Measurements from ENCODE around the gene RCVRN. TPM values are rescaled to one million over a fixed set of nuclear protein-coding genes. Genes with fewer than 3 reads are reported as not detected.
A peak's percentile ranks its signal among the peaks of the same experiment; 100 is the strongest.

RCVRN gene
- total RNA-seq, 1 donor: not detected

- H2AFZ ChIP-seq (ENCODE audit: low read length): no peak overlapping the region
- no peak for DNase-seq (ENCODE audit: insufficient read length, low spot score, missing footprints)
- no peaks in the 10 kb centered on the region for H3K9me3 ChIP-seq (ENCODE audit: low read depth, low read length)
- H3K79me2 ChIP-seq (ENCODE audit: insufficient read depth, low read length): no peaks in the 10 kb centered on the region
- H3K4me1 ChIP-seq (ENCODE audit: insufficient read depth, low read length): no peaks in the 10 kb centered on the region
- no peaks in the 10 kb centered on the region for H4K20me1 ChIP-seq (ENCODE audit: insufficient read depth, low read length)
- H3K27me3 ChIP-seq (ENCODE audit: insufficient read depth, low read length): no peaks in the 10 kb centered on the region
- no peak for TF ChIP-seq CTCF (IDR thresholded peaks at IDR 0.05; ENCODE audit: extremely low read depth, low read depth, low read length)
- H3K27ac ChIP-seq (ENCODE audit: low read depth, low read length): no peak overlapping the region
- no peak overlapping the region for H3K4me3 ChIP-seq (ENCODE audit: insufficient read depth, low read length)
- H3K4me2 ChIP-seq (ENCODE audit: insufficient read depth, low read length): no peak overlapping the region
- no peaks in the 10 kb centered on the region for H3K36me3 ChIP-seq (ENCODE audit: insufficient read depth, low read length)
Observed at GRCh38 chr17:9931144-9931741, 26.2 kb upstream of the RCVRN start.

- Histone ChIP-seq H3K27me3 (ENCODE audit: insufficient read depth, low read length) (no peaks in the 10 kb centered on the region), H3K9me3 (ENCODE audit: low read depth, low read length) (no peaks in the 10 kb centered on the region), H3K79me2 (ENCODE audit: insufficient read depth, low read length) (no peaks in the 10 kb centered on the region), H2AFZ (ENCODE audit: low read length) (no peak overlapping the region), H3K4me1 (ENCODE audit: insufficient read depth, low read length) (no peaks in the 10 kb centered on the region), H4K20me1 (ENCODE audit: insufficient read depth, low read length) (no peaks in the 10 kb centered on the region), H3K27ac (ENCODE audit: low read depth, low read length) (no peak overlapping the region), H3K4me2 (ENCODE audit: insufficient read depth, low read length) (no peak overlapping the region), H3K4me3 (ENCODE audit: insufficient read depth, low read length) (no peak overlapping the region), H3K36me3 (ENCODE audit: insufficient read depth, low read length) (no peaks in the 10 kb centered on the region)
- no peak for TF ChIP-seq CTCF (IDR thresholded peaks at IDR 0.05; ENCODE audit: extremely low read depth, low read depth, low read length)
- DNase-seq (ENCODE audit: insufficient read length, low spot score, missing footprints): no peak
Observed at GRCh38 chr17:9929871-9930270, 24.8 kb upstream of the RCVRN start.

GRCh38 chr17:9928601-9929333, 23.7 kb upstream of the RCVRN start:
- Histone ChIP-seq H3K4me2 (ENCODE audit: insufficient read depth, low read length) (no peak overlapping the region), H3K36me3 (ENCODE audit: insufficient read depth, low read length) (no peaks in the 10 kb centered on the region), H3K4me1 (ENCODE audit: insufficient read depth, low read length) (no peaks in the 10 kb centered on the region), H2AFZ (ENCODE audit: low read length) (no peak overlapping the region), H3K9me3 (ENCODE audit: low read depth, low read length) (no peaks in the 10 kb centered on the region), H4K20me1 (ENCODE audit: insufficient read depth, low read length) (no peaks in the 10 kb centered on the region), H3K27me3 (ENCODE audit: insufficient read depth, low read length) (no peaks in the 10 kb centered on the region), H3K79me2 (ENCODE audit: insufficient read depth, low read length) (no peaks in the 10 kb centered on the region), H3K4me3 (ENCODE audit: insufficient read depth, low read length) (no peak overlapping the region), H3K27ac (ENCODE audit: low read depth, low read length) (no peak overlapping the region)
- no peak for DNase-seq (ENCODE audit: insufficient read length, low spot score, missing footprints)
- peak; percentile 37 for TF ChIP-seq CTCF (IDR thresholded peaks at IDR 0.05; ENCODE audit: extremely low read depth, low read depth, low read length)

GRCh38 chr17:9926150-9926804, 21.2 kb upstream of the RCVRN start:
- no peaks in the 10 kb centered on the region for H3K9me3 ChIP-seq (ENCODE audit: low read depth, low read length)
- H3K27ac ChIP-seq (ENCODE audit: low read depth, low read length): no peak overlapping the region
- H3K79me2 ChIP-seq (ENCODE audit: insufficient read depth, low read length): no peaks in the 10 kb centered on the region
- DNase-seq (ENCODE audit: insufficient read length, low spot score, missing footprints): peak; percentile 48
- H4K20me1 ChIP-seq (ENCODE audit: insufficient read depth, low read length): no peaks in the 10 kb centered on the region
- H3K36me3 ChIP-seq (ENCODE audit: insufficient read depth, low read length): no peaks in the 10 kb centered on the region
- no peak for TF ChIP-seq CTCF (IDR thresholded peaks at IDR 0.05; ENCODE audit: extremely low read depth, low read depth, low read length)
- no peaks in the 10 kb centered on the region for H3K4me1 ChIP-seq (ENCODE audit: insufficient read depth, low read length)
- H2AFZ ChIP-seq (ENCODE audit: low read length): no peak overlapping the region
- H3K4me3 ChIP-seq (ENCODE audit: insufficient read depth, low read length): no peak overlapping the region
- no peak overlapping the region for H3K4me2 ChIP-seq (ENCODE audit: insufficient read depth, low read length)
- no peaks in the 10 kb centered on the region for H3K27me3 ChIP-seq (ENCODE audit: insufficient read depth, low read length)
